Type B pancreatic cell (in vitro differentiated cells): Measurements from ENCODE around the gene INSYN1. TPM values are rescaled to one million over a fixed set of nuclear protein-coding genes. Genes with fewer than 3 reads are reported as not detected.

Source experiments
- DNase-seq: peaks from one replicate; pipeline ENCODE4 v3.0.0; 2021; ENCODE audit warnings: mixed read lengths; ENCODE audit not compliant: unreplicated experiment; ENCODE audit errors: extremely low spot score
- H3K27ac Mint-ChIP-seq: 2 replicates; pipeline ENCODE4 v1.8.0; 2021; ENCODE audit warnings: mild to moderate bottlenecking, mixed read lengths
- H3K27me3 Mint-ChIP-seq: 2 replicates; pipeline ENCODE4 v1.8.0; 2021; ENCODE audit warnings: mixed read lengths
- H3K36me3 Mint-ChIP-seq: 2 replicates; pipeline ENCODE4 v1.8.0; 2021; ENCODE audit warnings: mixed read lengths
- H3K4me1 Mint-ChIP-seq: one replicate; pipeline ENCODE4 v1.8.0; 2021; ENCODE audit warnings: mixed read lengths; ENCODE audit not compliant: unreplicated experiment
- H3K4me3 Mint-ChIP-seq: 2 replicates; pipeline ENCODE4 v1.8.0; 2021; ENCODE audit warnings: mild to moderate bottlenecking, mixed read lengths
- H3K9me3 Mint-ChIP-seq: 2 replicates; pipeline ENCODE4 v1.8.0; 2021; ENCODE audit warnings: mixed read lengths
- CTCF ChIP-seq: fragments of 200-600 bp; sonication (generic); conservative IDR thresholded peaks from 2 replicates; pipeline ENCODE4 v1.5.0; 2021; ENCODE audit warnings: antibody characterized with exemption, mild to moderate bottlenecking
- total RNA-seq: library from RNA; stranded (reverse); gene quantifications from 2 replicates; pipeline ENCODE4 v1.2.1, GENCODE V29; 2021; ENCODE audit warnings: low replicate concordance

INSYN1 gene
- total RNA-seq, 1 donor from 2014 or later, result 5.8 TPM

GRCh38 chr15:73755946-73756345 lies 2.8 kb upstream of the INSYN1 start:
- Mint-ChIP-seq H3K27me3 (peaks cover 35% of the 10 kb centered on the region), H3K27ac (no peak overlapping the region), H3K36me3 (no peaks in the 10 kb centered on the region), H3K4me3 (no peak overlapping the region), H3K9me3 (no peaks in the 10 kb centered on the region), H3K4me1 (peaks cover 11% of the 10 kb centered on the region)
- TF ChIP-seq CTCF, result no peak
- DNase-seq, result no peak

- DNase-seq, result no peak
- peak overlapping the region; percentile 9 for H3K4me3 Mint-ChIP-seq
- no peak for TF ChIP-seq CTCF
These were observed 2.3 kb upstream of the INSYN1 start for GRCh38 chr15:73755481-73755880.

GRCh38 chr15:73754461-73754860 lies 1.3 kb upstream of the INSYN1 start:
- no peak for TF ChIP-seq CTCF
- H3K4me3 Mint-ChIP-seq, result peak overlapping the region; percentile 40
- peaks cover 11% of the 10 kb centered on the region for H3K4me1 Mint-ChIP-seq
- H3K27ac Mint-ChIP-seq, result peak overlapping the region; percentile 4
- no peaks in the 10 kb centered on the region for H3K36me3 Mint-ChIP-seq
- no peaks in the 10 kb centered on the region for H3K9me3 Mint-ChIP-seq
- peaks cover 48% of the 10 kb centered on the region for H3K27me3 Mint-ChIP-seq
- no peak for DNase-seq

More at GRCh38 chr15:73755481-73755880, 2.3 kb upstream of the INSYN1 start:
- H3K27me3 Mint-ChIP-seq, result peaks cover 39% of the 10 kb centered on the region
- H3K27ac Mint-ChIP-seq, result no peak overlapping the region
- peaks cover 11% of the 10 kb centered on the region for H3K4me1 Mint-ChIP-seq
- no peaks in the 10 kb centered on the region for H3K9me3 Mint-ChIP-seq
- H3K36me3 Mint-ChIP-seq, result no peaks in the 10 kb centered on the region

- DNase-seq, result no peak
- no peaks in the 10 kb centered on the region for H3K9me3 Mint-ChIP-seq
- H3K27ac Mint-ChIP-seq, result no peak overlapping the region
- peaks cover 11% of the 10 kb centered on the region for H3K4me1 Mint-ChIP-seq
- H3K27me3 Mint-ChIP-seq, result peaks cover 56% of the 10 kb centered on the region
- H3K4me3 Mint-ChIP-seq, result no peak overlapping the region
- no peak for TF ChIP-seq CTCF
- no peaks in the 10 kb centered on the region for H3K36me3 Mint-ChIP-seq
These were observed 351 bp downstream of the INSYN1 start for GRCh38 chr15:73752806-73753193.

GRCh38 chr15:73751899-73752805 lies 999 bp downstream of the INSYN1 start:
- Mint-ChIP-seq H3K4me1 (peaks cover 13% of the 10 kb centered on the region), H3K27ac (no peak overlapping the region), H3K4me3 (peak overlapping the region; percentile 83), H3K27me3 (peaks cover 61% of the 10 kb centered on the region), H3K9me3 (no peaks in the 10 kb centered on the region), H3K36me3 (no peaks in the 10 kb centered on the region)
- no peak for DNase-seq
- TF ChIP-seq CTCF, result no peak
